HEK293 (cell line): ENCODE measurements around the gene UCK2.

Source experiments
- CTCF ChIA-PET: fragments of 350-600 bp; formaldehyde crosslinking; extraction: SDS; loops from one replicate; lab custom pipeline; 2021; ENCODE audit warnings: antibody characterized with exemption; lab: Yijun Ruan, JAX
- POLR2A ChIA-PET: fragments of 300-600 bp; formaldehyde crosslinking; extraction: SDS; loops from one replicate; lab custom pipeline; 2020; ENCODE audit warnings: antibody characterized with exemption, inconsistent platforms; lab: Yijun Ruan, JAX
- H3K27ac ChIP-seq: fragments of 200-500 bp; sonication (Bioruptor generic); 2 replicates; pipeline ENCODE4 v1.5.1; 2014; ENCODE audit warnings: low read depth, low read length, control low read depth, inconsistent platforms; ENCODE audit errors: extremely low read depth
- H3K36me3 ChIP-seq, 2 experiments: fragments of 200-500 bp in 1 of 2; sonication (Bioruptor generic) in 1 of 2; 1 replicate in 1 of 2; 2 replicates in 1 of 2; pipeline ENCODE4 v1.5.1; 2014 to 2017; ENCODE audit warnings: inconsistent platforms in 2 of 2, low read length in 2 of 2; ENCODE audit not compliant: control insufficient read depth in 2 of 2, insufficient read depth in 1 of 2
- H3K4me1 ChIP-seq: fragments of 200-500 bp; sonication (Bioruptor generic); 2 replicates; pipeline ENCODE4 v1.5.1; 2014; ENCODE audit warnings: mild to moderate bottlenecking, low read length, inconsistent platforms; ENCODE audit not compliant: control insufficient read depth, insufficient read depth
- H3K4me3 ChIP-seq: 2 replicates; pipeline ENCODE4 v1.5.1; 2011; ENCODE audit warnings: low read depth, mild to moderate bottlenecking, control low read depth, low read length, moderate library complexity
- H3K9me3 ChIP-seq: fragments of 200-500 bp; sonication (Bioruptor generic); 2 replicates; pipeline ENCODE4 v1.5.1; 2014; ENCODE audit warnings: low read depth, low read length, inconsistent platforms; ENCODE audit not compliant: control insufficient read depth, insufficient read depth
- KLF10 ChIP-seq: fragments of 450-650 bp; IDR thresholded peaks from 2 replicates; pipeline ENCODE4 v1.5.1; 2018; ENCODE audit warnings: missing biosample characterization, mild to moderate bottlenecking, missing genetic modification characterization
- KLF7 ChIP-seq: fragments of 450-650 bp; formaldehyde crosslinking; IDR thresholded peaks from 2 replicates; pipeline ENCODE4 v1.5.1; 2016; ENCODE audit warnings: missing biosample characterization, missing genetic modification characterization, borderline replicate concordance
- KLF9 ChIP-seq: fragments of 450-650 bp; formaldehyde crosslinking; IDR thresholded peaks from 2 replicates; pipeline ENCODE4 v1.5.1; 2016; ENCODE audit warnings: missing biosample characterization, missing genetic modification characterization, low read depth
- MZF1 ChIP-seq: fragments of 450-650 bp; formaldehyde crosslinking; IDR thresholded peaks from 2 replicates; pipeline ENCODE4 v1.5.1; 2017; ENCODE audit warnings: missing biosample characterization, missing genetic modification characterization, borderline replicate concordance
- OVOL3 ChIP-seq: fragments of 450-650 bp; formaldehyde crosslinking; IDR thresholded peaks from 2 replicates; pipeline ENCODE4 v1.5.1; 2016; ENCODE audit warnings: missing biosample characterization, missing genetic modification characterization
- SETDB1 ChIP-seq: IDR thresholded peaks from one replicate; pipeline ENCODE4 v1.6.1; 2017; ENCODE audit warnings: mild to moderate bottlenecking, low read length, moderate library complexity, mixed read lengths; ENCODE audit not compliant: insufficient read length
- TCF7L2 ChIP-seq: IDR thresholded peaks from 2 replicates; pipeline ENCODE4 v1.6.1; 2011; ENCODE audit warnings: low read depth, mild to moderate bottlenecking, inconsistent platforms, low read length, moderate library complexity, borderline replicate concordance
- TRIM28 ChIP-seq: IDR thresholded peaks from 2 replicates; pipeline ENCODE4 v1.6.1; 2011; ENCODE audit warnings: low read length, control low read depth, borderline replicate concordance
- ZEB2 ChIP-seq: fragments of 450-650 bp; formaldehyde crosslinking; IDR thresholded peaks from 2 replicates; pipeline ENCODE4 v1.5.1; 2016; ENCODE audit warnings: missing biosample characterization, missing genetic modification characterization
- ZNF112 ChIP-seq: fragments of 450-650 bp; formaldehyde crosslinking; IDR thresholded peaks from 2 replicates; pipeline ENCODE4 v1.5.0; 2017; ENCODE audit warnings: missing biosample characterization, missing genetic modification characterization
- ZNF121 ChIP-seq: fragments of 450-650 bp; formaldehyde crosslinking; IDR thresholded peaks from 2 replicates; pipeline ENCODE4 v1.5.1; 2016; ENCODE audit warnings: missing biosample characterization, missing genetic modification characterization
- ZNF157 ChIP-seq: fragments of 450-650 bp; formaldehyde crosslinking; IDR thresholded peaks from 2 replicates; pipeline ENCODE4 v1.5.1; 2016; ENCODE audit warnings: missing biosample characterization, missing genetic modification characterization
- ZNF16 ChIP-seq: fragments of 450-650 bp; formaldehyde crosslinking; IDR thresholded peaks from 2 replicates; pipeline ENCODE4 v1.5.1; 2016; ENCODE audit warnings: low read depth, missing biosample characterization, missing genetic modification characterization
- ZNF266 ChIP-seq: fragments of 450-650 bp; formaldehyde crosslinking; IDR thresholded peaks from 2 replicates; pipeline ENCODE4 v1.5.1; 2016; ENCODE audit warnings: missing biosample characterization, missing genetic modification characterization, low read depth
- ZNF302 ChIP-seq: fragments of 450-650 bp; formaldehyde crosslinking; IDR thresholded peaks from 2 replicates; pipeline ENCODE4 v1.5.1; 2016; ENCODE audit warnings: missing biosample characterization, missing genetic modification characterization, low read depth
- ZNF433 ChIP-seq: fragments of 450-650 bp; formaldehyde crosslinking; IDR thresholded peaks from 2 replicates; pipeline ENCODE4 v1.5.1; 2016; ENCODE audit warnings: missing biosample characterization, missing genetic modification characterization, low read depth
- ZNF530 ChIP-seq: fragments of 450-650 bp; formaldehyde crosslinking; IDR thresholded peaks from 2 replicates; pipeline ENCODE4 v1.5.1; 2016; ENCODE audit warnings: low read depth, missing biosample characterization, missing genetic modification characterization
- ZNF548 ChIP-seq: fragments of 450-650 bp; formaldehyde crosslinking; IDR thresholded peaks from 2 replicates; pipeline ENCODE4 v1.5.1; 2016; ENCODE audit warnings: missing biosample characterization, missing genetic modification characterization
- ZNF560 ChIP-seq: fragments of 450-650 bp; formaldehyde crosslinking; IDR thresholded peaks from 2 replicates; pipeline ENCODE4 v1.5.1; 2017; ENCODE audit warnings: missing biosample characterization, missing genetic modification characterization, borderline replicate concordance
- ZNF629 ChIP-seq: fragments of 450-650 bp; formaldehyde crosslinking; IDR thresholded peaks from 2 replicates; pipeline ENCODE4 v1.5.1; 2017; ENCODE audit warnings: missing biosample characterization, missing genetic modification characterization
- TF ChIP-seq, protein P1 (sequence below): fragments of 450-650 bp; formaldehyde crosslinking; IDR thresholded peaks from 2 replicates; pipeline ENCODE4 v1.5.1; 2016; ENCODE audit warnings: missing biosample characterization, missing genetic modification characterization
- TF ChIP-seq, protein P2 (sequence below): fragments of 450-650 bp; formaldehyde crosslinking; IDR thresholded peaks from 2 replicates; pipeline ENCODE4 v1.5.1; 2016; ENCODE audit warnings: missing biosample characterization, missing genetic modification characterization, borderline replicate concordance
- TF ChIP-seq, protein P3 (sequence below): fragments of 450-650 bp; formaldehyde crosslinking; IDR thresholded peaks from 2 replicates; pipeline ENCODE4 v1.5.1; 2016; ENCODE audit warnings: missing biosample characterization, missing genetic modification characterization
- TF ChIP-seq, protein P4 (sequence below): fragments of 450-650 bp; IDR thresholded peaks from 2 replicates; pipeline ENCODE4 v1.5.1; 2018; ENCODE audit warnings: missing biosample characterization, missing genetic modification characterization
- TF ChIP-seq, protein P5 (sequence below): fragments of 450-650 bp; formaldehyde crosslinking; IDR thresholded peaks from 2 replicates; pipeline ENCODE4 v1.5.1; 2016; ENCODE audit warnings: missing biosample characterization, missing genetic modification characterization

UCK2 gene

DNA sequence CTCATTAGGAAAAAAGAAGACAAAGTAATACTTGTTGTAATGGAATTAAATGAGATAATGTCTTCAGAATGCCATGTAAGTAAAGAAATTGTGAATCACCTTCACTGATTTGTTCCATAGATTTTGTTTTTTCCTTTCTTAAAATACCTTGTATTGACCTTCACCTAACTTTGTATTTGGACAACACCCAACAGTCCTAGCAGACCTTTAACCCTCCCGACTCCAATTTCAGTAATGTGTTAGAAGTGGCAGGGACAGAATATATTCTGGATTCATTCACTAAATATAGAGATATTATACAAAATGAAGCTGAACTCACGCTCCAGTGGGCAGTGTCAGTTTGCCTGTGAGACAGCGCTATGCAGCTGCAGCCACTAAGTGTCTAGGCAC lies 57.9 kb downstream of the UCK2 start:
- CTCF ChIA-PET = no interaction called here
- no peaks in the 10 kb centered on the region for H3K9me3 ChIP-seq
- H3K4me3 ChIP-seq = no peak overlapping the region
- POLR2A ChIA-PET = interaction anchor here (1.6 to 2.4 kb wide), 2 partner anchors 9 to 116 kb away, joined by 5 to 6 read pairs; partner anchors contain the start of gene TMCO1
- TF ChIP-seq, protein P1, sequence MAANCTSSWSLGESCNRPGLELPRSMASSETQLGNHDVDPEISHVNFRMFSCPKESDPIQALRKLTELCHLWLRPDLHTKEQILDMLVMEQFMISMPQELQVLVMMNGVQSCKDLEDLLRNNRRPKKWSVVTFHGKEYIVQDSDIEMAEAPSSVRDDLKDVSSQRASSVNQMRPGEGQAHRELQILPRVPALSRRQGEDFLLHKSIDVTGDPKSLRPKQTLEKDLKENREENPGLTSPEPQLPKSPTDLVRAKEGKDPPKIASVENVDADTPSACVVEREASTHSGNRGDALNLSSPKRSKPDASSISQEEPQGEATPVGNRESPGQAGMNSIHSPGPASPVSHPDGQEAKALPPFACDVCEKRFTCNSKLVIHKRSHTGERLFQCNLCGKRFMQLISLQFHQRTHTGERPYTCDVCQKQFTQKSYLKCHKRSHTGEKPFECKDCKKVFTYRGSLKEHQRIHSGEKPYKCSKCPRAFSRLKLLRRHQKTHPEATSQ (tag by site-specific recombination) = no peak
- TF ChIP-seq ZNF157 (tag by site-specific recombination) = no peak
- TF ChIP-seq ZNF16 = no peak
- no peak for TF ChIP-seq TCF7L2
- TF ChIP-seq KLF7 (tag by site-specific recombination) = no peak
- TF ChIP-seq KLF9 (tag by site-specific recombination) = no peak
- TF ChIP-seq, protein P2, sequence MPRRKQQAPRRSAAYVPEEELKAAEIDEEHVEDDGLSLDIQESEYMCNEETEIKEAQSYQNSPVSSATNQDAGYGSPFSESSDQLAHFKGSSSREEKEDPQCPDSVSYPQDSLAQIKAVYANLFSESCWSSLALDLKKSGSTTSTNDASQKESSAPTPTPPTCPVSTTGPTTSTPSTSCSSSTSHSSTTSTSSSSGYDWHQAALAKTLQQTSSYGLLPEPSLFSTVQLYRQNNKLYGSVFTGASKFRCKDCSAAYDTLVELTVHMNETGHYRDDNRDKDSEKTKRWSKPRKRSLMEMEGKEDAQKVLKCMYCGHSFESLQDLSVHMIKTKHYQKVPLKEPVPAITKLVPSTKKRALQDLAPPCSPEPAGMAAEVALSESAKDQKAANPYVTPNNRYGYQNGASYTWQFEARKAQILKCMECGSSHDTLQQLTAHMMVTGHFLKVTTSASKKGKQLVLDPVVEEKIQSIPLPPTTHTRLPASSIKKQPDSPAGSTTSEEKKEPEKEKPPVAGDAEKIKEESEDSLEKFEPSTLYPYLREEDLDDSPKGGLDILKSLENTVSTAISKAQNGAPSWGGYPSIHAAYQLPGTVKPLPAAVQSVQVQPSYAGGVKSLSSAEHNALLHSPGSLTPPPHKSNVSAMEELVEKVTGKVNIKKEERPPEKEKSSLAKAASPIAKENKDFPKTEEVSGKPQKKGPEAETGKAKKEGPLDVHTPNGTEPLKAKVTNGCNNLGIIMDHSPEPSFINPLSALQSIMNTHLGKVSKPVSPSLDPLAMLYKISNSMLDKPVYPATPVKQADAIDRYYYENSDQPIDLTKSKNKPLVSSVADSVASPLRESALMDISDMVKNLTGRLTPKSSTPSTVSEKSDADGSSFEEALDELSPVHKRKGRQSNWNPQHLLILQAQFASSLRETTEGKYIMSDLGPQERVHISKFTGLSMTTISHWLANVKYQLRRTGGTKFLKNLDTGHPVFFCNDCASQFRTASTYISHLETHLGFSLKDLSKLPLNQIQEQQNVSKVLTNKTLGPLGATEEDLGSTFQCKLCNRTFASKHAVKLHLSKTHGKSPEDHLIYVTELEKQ (tag by site-specific recombination) = no peak
- TF ChIP-seq, protein P3, sequence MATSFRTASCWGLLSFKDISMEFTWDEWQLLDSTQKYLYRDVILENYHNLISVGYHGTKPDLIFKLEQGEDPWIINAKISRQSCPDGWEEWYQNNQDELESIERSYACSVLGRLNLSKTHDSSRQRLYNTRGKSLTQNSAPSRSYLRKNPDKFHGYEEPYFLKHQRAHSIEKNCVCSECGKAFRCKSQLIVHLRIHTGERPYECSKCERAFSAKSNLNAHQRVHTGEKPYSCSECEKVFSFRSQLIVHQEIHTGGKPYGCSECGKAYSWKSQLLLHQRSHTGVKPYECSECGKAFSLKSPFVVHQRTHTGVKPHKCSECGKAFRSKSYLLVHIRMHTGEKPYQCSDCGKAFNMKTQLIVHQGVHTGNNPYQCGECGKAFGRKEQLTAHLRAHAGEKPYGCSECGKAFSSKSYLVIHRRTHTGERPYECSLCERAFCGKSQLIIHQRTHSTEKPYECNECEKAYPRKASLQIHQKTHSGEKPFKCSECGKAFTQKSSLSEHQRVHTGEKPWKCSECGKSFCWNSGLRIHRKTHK (tag by site-specific recombination) = no peak
- no peak for TF ChIP-seq ZEB2 (tag by site-specific recombination)
- TF ChIP-seq ZNF530 = no peak
- TF ChIP-seq KLF10 = no peak
- no peak for TF ChIP-seq ZNF560 (tag by site-specific recombination)
- no peak for TF ChIP-seq MZF1
- TF ChIP-seq, all 188 proteins: peak for 0
- 0 out of 2 replicates have a peak, but pooled peaks cover 5% of the 10 kb centered on the region for H3K4me1 ChIP-seq
- H3K27ac ChIP-seq = no peak overlapping the region
- H3K36me3 ChIP-seq = peaks cover 0 to 6% of the 10 kb centered on the region in 2 experiments; a peak in 2 of 3 replicates

DNA sequence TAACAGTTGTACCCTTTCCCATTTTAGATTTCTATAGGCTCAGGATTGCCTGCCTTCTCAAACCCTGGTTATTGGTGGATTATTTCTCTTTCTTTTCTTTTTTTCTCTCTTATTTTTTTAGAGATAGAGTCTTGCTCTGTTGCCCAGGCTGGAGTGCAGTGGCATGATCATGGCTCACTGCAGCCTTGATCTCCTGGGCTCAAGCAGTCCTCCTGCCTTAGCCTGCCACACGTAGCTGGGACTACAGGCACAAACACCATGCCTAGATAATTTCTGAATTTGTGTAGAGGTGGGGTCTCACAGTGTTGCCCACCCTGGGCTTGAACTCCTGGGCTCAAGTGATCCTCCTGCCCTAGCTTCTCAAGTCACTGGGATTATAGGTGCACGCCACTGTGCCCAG lies 58.8 kb downstream of the UCK2 start:
- CTCF ChIA-PET = no interaction called here
- 0 out of 2 replicates have a peak, but pooled peaks cover 5% of the 10 kb centered on the region for H3K4me1 ChIP-seq
- no peak overlapping the region for H3K27ac ChIP-seq
- POLR2A ChIA-PET = no interaction called here
- no peaks in the 10 kb centered on the region for H3K9me3 ChIP-seq
- no peak overlapping the region for H3K4me3 ChIP-seq
- peaks cover 0 to 15% of the 10 kb centered on the region in 2 experiments; a peak in 2 of 3 replicates for H3K36me3 ChIP-seq
- no peak for TF ChIP-seq SETDB1
- peak; percentile 69 for TF ChIP-seq ZNF121 (tag by site-specific recombination)
- TF ChIP-seq ZNF302 = no peak

DNA sequence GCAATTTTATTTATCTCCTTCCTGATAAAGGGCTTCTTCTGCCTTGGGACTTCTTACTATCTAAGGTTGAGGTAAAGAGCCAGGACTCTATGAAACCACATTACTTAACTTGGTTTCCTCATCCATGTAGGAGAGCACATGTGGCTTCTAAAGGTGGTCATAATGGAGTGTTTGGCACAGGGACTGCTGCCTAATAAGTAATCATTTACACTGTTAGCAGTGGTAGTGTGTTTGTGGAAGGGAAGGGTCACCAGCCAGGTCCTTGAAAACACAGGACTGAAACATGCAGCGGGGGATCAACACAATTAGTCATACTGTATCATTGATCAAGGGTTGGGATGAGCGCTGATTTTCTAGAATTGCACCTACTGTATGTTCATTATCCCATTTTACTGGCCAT lies 59.6 kb downstream of the UCK2 start:
- no peak for TF ChIP-seq ZNF548 (tag by site-specific recombination)
- TF ChIP-seq, protein P4, sequence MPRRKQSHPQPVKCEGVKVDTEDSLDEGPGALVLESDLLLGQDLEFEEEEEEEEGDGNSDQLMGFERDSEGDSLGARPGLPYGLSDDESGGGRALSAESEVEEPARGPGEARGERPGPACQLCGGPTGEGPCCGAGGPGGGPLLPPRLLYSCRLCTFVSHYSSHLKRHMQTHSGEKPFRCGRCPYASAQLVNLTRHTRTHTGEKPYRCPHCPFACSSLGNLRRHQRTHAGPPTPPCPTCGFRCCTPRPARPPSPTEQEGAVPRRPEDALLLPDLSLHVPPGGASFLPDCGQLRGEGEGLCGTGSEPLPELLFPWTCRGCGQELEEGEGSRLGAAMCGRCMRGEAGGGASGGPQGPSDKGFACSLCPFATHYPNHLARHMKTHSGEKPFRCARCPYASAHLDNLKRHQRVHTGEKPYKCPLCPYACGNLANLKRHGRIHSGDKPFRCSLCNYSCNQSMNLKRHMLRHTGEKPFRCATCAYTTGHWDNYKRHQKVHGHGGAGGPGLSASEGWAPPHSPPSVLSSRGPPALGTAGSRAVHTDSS (tag by site-specific recombination) = no peak
- TF ChIP-seq TRIM28 = no peak
- TF ChIP-seq TCF7L2 = no peak
- TF ChIP-seq ZNF112 (tag by site-specific recombination) = no peak
- TF ChIP-seq ZNF266 (tag by site-specific recombination) = no peak
- TF ChIP-seq OVOL3 (tag by site-specific recombination) = no peak
- TF ChIP-seq ZNF433 (tag by site-specific recombination) = no peak
- no peak for TF ChIP-seq ZNF629 (tag by site-specific recombination)
- TF ChIP-seq, protein P5, sequence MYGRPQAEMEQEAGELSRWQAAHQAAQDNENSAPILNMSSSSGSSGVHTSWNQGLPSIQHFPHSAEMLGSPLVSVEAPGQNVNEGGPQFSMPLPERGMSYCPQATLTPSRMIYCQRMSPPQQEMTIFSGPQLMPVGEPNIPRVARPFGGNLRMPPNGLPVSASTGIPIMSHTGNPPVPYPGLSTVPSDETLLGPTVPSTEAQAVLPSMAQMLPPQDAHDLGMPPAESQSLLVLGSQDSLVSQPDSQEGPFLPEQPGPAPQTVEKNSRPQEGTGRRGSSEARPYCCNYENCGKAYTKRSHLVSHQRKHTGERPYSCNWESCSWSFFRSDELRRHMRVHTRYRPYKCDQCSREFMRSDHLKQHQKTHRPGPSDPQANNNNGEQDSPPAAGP (tag by site-specific recombination) = no peak
- no peaks in the 10 kb centered on the region for H3K9me3 ChIP-seq
- H3K36me3 ChIP-seq = peaks cover 0 to 23% of the 10 kb centered on the region in 2 experiments; a peak in 2 of 3 replicates
- CTCF ChIA-PET = no interaction called here
- no peak overlapping the region for H3K27ac ChIP-seq
- H3K4me3 ChIP-seq = no peak overlapping the region
- H3K4me1 ChIP-seq = 0 out of 2 replicates have a peak, but pooled peaks cover 5% of the 10 kb centered on the region
- POLR2A ChIA-PET = no interaction called here
